ENCODE data around the gene HSDL1.
"Not testable (repeated sequence)": the region's sequence is repeated elsewhere in the genome, so short reads cannot be mapped to it uniquely, and the experiment has no call there.

The HSDL1 gene

GRCh38 chr16:84137769-84138357, 7.1 kb downstream of the HSDL1 start:
- no peak for DNase-seq

GRCh38 chr16:84137287-84137686, 7.7 kb downstream of the HSDL1 start:
- no peak for DNase-seq

- DNase-seq: no peak
Measured at GRCh38 chr16:84136331-84137125, 8.4 kb downstream of the HSDL1 start.

GRCh38 chr16:84132527-84133285, 12.3 kb downstream of the HSDL1 start:
- DNase-seq: no peak

GRCh38 chr16:84131117-84131516, 13.9 kb downstream of the HSDL1 start:
- no peak for DNase-seq

GRCh38 chr16:84124257-84125073, 20.5 kb downstream of the HSDL1 start:
- DNase-seq: no peak

GRCh38 chr16:84121007-84121406, 24.0 kb downstream of the HSDL1 start:
- DNase-seq: no peak

- no peak for DNase-seq
Measured at GRCh38 chr16:84120023-84120422, 25.0 kb downstream of the HSDL1 start.

- no peak for DNase-seq
Measured at GRCh38 chr16:84119368-84119767, 25.6 kb downstream of the HSDL1 start.

- DNase-seq: not testable (repeated sequence)
Measured at GRCh38 chr16:84118315-84118714, 26.7 kb downstream of the HSDL1 start.

- peak; percentile 39 for DNase-seq
Measured at GRCh38 chr16:84117494-84117843, 27.5 kb downstream of the HSDL1 start.

GRCh38 chr16:84116720-84117493, 28.1 kb downstream of the HSDL1 start, which contains the start of gene MBTPS1:
Gene MBTPS1, minus strand, starts transcription at chr16:84116942. Its CDS starts 15,159 bp downstream, at chr16:84101783.
- DNase-seq: peak; percentile 96

- DNase-seq: peak; percentile 56
Measured at GRCh38 chr16:84115919-84116719, 28.9 kb downstream of the HSDL1 start.

- not testable (repeated sequence) for DNase-seq
Measured at GRCh38 chr16:84111949-84112348, 33.0 kb downstream of the HSDL1 start.

- no peak for DNase-seq
Measured at GRCh38 chr16:84111525-84111924, 33.5 kb downstream of the HSDL1 start.

GRCh38 chr16:84110527-84110926, 34.5 kb downstream of the HSDL1 start:
- no peak for DNase-seq

GRCh38 chr16:84109598-84110335, 35.2 kb downstream of the HSDL1 start:
- DNase-seq: no peak

GRCh38 chr16:84107921-84108320, 37.1 kb downstream of the HSDL1 start:
- no peak for DNase-seq

GRCh38 chr16:84105948-84106740, 38.8 kb downstream of the HSDL1 start:
- DNase-seq: no peak
